ENCODE measurements around the gene DENND1A. TPM values are rescaled to one million over a fixed set of nuclear protein-coding genes. Genes with fewer than 3 reads are reported as not detected.
A peak's percentile ranks its signal among the peaks of the same experiment; 100 is the strongest.

Gene DENND1A
- total and polyA plus RNA-seq, 2 experiments from 2014 or later, result 13.1 to 28.7 TPM

- no peaks in the 10 kb centered on the region for H3K4me1 ChIP-seq (ENCODE audit: insufficient read depth)
- H3K4me1 Mint-ChIP-seq, result no peaks in the 10 kb centered on the region; the same call in 2 of the 3 replicates
- H4K20me1 ChIP-seq (replicated peaks; ENCODE audit: insufficient read depth), result no peaks in the 10 kb centered on the region
- H3K36me3 ChIP-seq (ENCODE audit: insufficient read depth), result no peaks in the 10 kb centered on the region
- ATAC-seq (no peak), DNase-seq (ENCODE audit: low spot score) (no peak)
- H3K27ac Mint-ChIP-seq, result no peak overlapping the region
- H3K79me2 ChIP-seq (replicated peaks; ENCODE audit: insufficient read depth), result no peaks in the 10 kb centered on the region
- peak overlapping the region; percentile 9; the same call in 1 of the 2 replicates for H2AFZ ChIP-seq
- no peak overlapping the region for H3K4me3 ChIP-seq
- H3K4me2 ChIP-seq, result no peak overlapping the region
- no peak overlapping the region for H3K27ac ChIP-seq (ENCODE audit: low read depth)
- no peaks in the 10 kb centered on the region for H3K9me2 ChIP-seq (ENCODE audit: insufficient read depth)
- no peaks in the 10 kb centered on the region for H3K27me3 ChIP-seq (ENCODE audit: insufficient read depth)
- no peak overlapping the region for H3K4me3 Mint-ChIP-seq
- peaks cover 1% of the 10 kb centered on the region for H3K27me3 Mint-ChIP-seq (ENCODE audit: insufficient read depth, low read depth, poor library complexity)
- H3K36me3 Mint-ChIP-seq (ENCODE audit: low read depth), result no peaks in the 10 kb centered on the region
- H3K9me3 Mint-ChIP-seq, result no peaks in the 10 kb centered on the region
- no peaks in the 10 kb centered on the region for H3F3A ChIP-seq (replicated peaks; ENCODE audit: low read depth)
- TF ChIP-seq EZH2 (IDR thresholded peaks at IDR 0.05; ENCODE audit: low read depth, unreplicated experiment), result no peak
- TF ChIP-seq JUNB (IDR thresholded peaks at IDR 0.05; ENCODE audit: unreplicated experiment), result no peak
- no peak for TF ChIP-seq EZH2phosphoT487 (IDR thresholded peaks at IDR 0.05; ENCODE audit: unreplicated experiment)
- TF ChIP-seq, protein P1, sequence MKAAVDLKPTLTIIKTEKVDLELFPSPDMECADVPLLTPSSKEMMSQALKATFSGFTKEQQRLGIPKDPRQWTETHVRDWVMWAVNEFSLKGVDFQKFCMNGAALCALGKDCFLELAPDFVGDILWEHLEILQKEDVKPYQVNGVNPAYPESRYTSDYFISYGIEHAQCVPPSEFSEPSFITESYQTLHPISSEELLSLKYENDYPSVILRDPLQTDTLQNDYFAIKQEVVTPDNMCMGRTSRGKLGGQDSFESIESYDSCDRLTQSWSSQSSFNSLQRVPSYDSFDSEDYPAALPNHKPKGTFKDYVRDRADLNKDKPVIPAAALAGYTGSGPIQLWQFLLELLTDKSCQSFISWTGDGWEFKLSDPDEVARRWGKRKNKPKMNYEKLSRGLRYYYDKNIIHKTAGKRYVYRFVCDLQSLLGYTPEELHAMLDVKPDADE (IDR thresholded peaks at IDR 0.05), result no peak
- no peak for TF ChIP-seq POLR2AphosphoS5 (IDR thresholded peaks at IDR 0.05; ENCODE audit: low read depth)
- TF ChIP-seq ZNF331 (CRISPR knock-in tag; IDR thresholded peaks at IDR 0.05; ENCODE audit: low read depth), result no peak
- TF ChIP-seq STAT1 (IDR thresholded peaks at IDR 0.05; ENCODE audit: unreplicated experiment), result no peak
- TF ChIP-seq CTCF (conservative IDR thresholded peaks at IDR 0.05; ENCODE audit: low read depth in 2 of 2), result no peak
- TF ChIP-seq NANOG (IDR thresholded peaks at IDR 0.05; ENCODE audit: borderline replicate concordance), result no peak
- no peak for TF ChIP-seq REST (IDR thresholded peaks at IDR 0.05; ENCODE audit: unreplicated experiment)
- TF ChIP-seq ZNF114 (CRISPR knock-in tag; IDR thresholded peaks at IDR 0.05), result no peak
- no peak for TF ChIP-seq ZNF462 (CRISPR knock-in tag; IDR thresholded peaks at IDR 0.05)
These were observed 15.6 kb upstream of the DENND1A start for GRCh38 chr9:123945532-123945931.
